NCI-H1436 treated with DMSO at 0.1 percent for 48 hours (cell line): Measurements from ENCODE around the gene ACER3.
"Not testable (repeated sequence)": the region's sequence is repeated elsewhere in the genome, so short reads cannot be mapped to it uniquely, and the experiment has no call there.

Source experiments
- DNase-seq: peaks from one replicate; lab custom pipeline; 2025; lab: John Stamatoyannopoulos, UW

The ACER3 gene

GRCh38 chr11:77057938-77058474 is 197.3 kb downstream of the ACER3 start:
- DNase-seq, result no peak

- DNase-seq, result no peak
Observed at GRCh38 chr11:77058900-77059299, 198.2 kb downstream of the ACER3 start.

GRCh38 chr11:77059806-77060205 is 199.1 kb downstream of the ACER3 start:
- DNase-seq, result no peak

- no peak for DNase-seq
Observed at GRCh38 chr11:77060234-77060633, 199.5 kb downstream of the ACER3 start.

GRCh38 chr11:77061258-77061657 is 200.5 kb downstream of the ACER3 start:
- not testable (repeated sequence) for DNase-seq

- no peak for DNase-seq
Observed at GRCh38 chr11:77062924-77063323, 202.2 kb downstream of the ACER3 start.

- DNase-seq, result no peak
Observed at GRCh38 chr11:77063407-77063806, 202.7 kb downstream of the ACER3 start.

GRCh38 chr11:77063861-77064260 is 203.1 kb downstream of the ACER3 start:
- no peak for DNase-seq

GRCh38 chr11:77064648-77065217 is 204.0 kb downstream of the ACER3 start:
- DNase-seq, result no peak

- no peak for DNase-seq
Observed at GRCh38 chr11:77065878-77066228, 205.1 kb downstream of the ACER3 start.

GRCh38 chr11:77066229-77067042 is 205.7 kb downstream of the ACER3 start, which contains the start of gene CAPN5:
CAPN5 (plus strand) TSS chr11:77066971; CDS start chr11:77084887, 17,916 bp downstream.
- DNase-seq, result no peak

GRCh38 chr11:77067861-77068443 is 207.2 kb downstream of the ACER3 start:
- DNase-seq, result no peak

GRCh38 chr11:77068457-77069335 is 208.0 kb downstream of the ACER3 start:
- no peak for DNase-seq

GRCh38 chr11:77069336-77069968 is 208.7 kb downstream of the ACER3 start:
- DNase-seq, result no peak

- DNase-seq, result no peak
Observed at GRCh38 chr11:77069969-77070582, 209.4 kb downstream of the ACER3 start.

- DNase-seq, result no peak
Observed at GRCh38 chr11:77071077-77071476, 210.4 kb downstream of the ACER3 start.

- DNase-seq, result no peak
Observed at GRCh38 chr11:77071671-77072605, 211.2 kb downstream of the ACER3 start.

- no peak for DNase-seq
Observed at GRCh38 chr11:77072851-77073327, 212.2 kb downstream of the ACER3 start.

- no peak for DNase-seq
Observed at GRCh38 chr11:77073328-77074001, 212.7 kb downstream of the ACER3 start.
